Smooth muscle cell of bladder (primary cell): ENCODE results near the gene BCCIP. TPM values are rescaled to one million over a fixed set of nuclear protein-coding genes. Genes with fewer than 3 reads are reported as not detected.

Source experiments
- total RNA-seq: library from RNA; depleted of rRNA; stranded (reverse); fragments of >200 nt; gene quantifications from 2 replicates; pipeline ENCODE4 v1.2.3, GENCODE V29; 2014

Gene BCCIP
- total RNA-seq, result 30.4 and 35.0 TPM in 2 replicates

DNA sequence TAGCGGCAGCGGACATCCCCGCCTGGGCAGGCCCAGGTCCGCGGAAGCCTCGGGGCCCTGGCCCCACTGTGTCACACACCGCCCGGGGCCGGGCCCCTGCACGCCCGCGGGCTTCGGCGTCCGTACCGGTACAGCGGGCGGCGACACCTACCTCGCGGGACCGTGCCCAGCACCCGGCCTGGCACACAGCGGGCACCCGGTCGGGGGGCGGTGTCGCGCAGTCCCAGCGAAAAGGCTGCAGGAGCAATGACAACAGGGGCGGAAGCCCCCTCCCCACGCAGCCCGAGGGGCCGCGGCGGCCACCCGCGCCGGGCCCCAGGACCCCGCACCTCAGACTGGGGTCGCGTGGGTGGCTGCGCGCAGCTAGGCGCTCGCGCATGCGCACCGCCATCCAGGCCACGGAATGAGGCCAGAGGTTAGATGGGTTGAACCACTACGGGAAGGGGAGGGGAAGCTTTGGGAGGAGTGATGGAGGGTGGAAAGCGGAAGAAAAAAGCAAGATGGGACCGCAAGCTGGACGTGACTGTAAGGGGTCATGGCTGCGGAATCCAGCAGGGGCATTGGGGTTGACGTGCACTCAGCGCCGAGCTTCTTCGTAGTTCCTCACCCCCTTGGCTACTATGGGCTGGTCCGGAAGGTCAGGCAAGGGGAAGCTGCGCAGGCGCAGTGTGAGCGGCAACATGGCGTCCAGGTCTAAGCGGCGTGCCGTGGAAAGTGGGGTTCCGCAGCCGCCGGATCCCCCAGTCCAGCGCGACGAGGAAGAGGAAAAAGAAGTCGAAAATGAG lies at the start of gene BCCIP, which contains the start of gene UROS:
TSS of gene BCCIP (plus strand) at position 669 of the 785 bp plus-strand sequence. CDS start at position 681, 12 bp downstream.
TSS of gene UROS (minus strand) at position 381 of the 785 bp plus-strand sequence. CDS start 6,759 bp downstream, outside the sequence.

DNA sequence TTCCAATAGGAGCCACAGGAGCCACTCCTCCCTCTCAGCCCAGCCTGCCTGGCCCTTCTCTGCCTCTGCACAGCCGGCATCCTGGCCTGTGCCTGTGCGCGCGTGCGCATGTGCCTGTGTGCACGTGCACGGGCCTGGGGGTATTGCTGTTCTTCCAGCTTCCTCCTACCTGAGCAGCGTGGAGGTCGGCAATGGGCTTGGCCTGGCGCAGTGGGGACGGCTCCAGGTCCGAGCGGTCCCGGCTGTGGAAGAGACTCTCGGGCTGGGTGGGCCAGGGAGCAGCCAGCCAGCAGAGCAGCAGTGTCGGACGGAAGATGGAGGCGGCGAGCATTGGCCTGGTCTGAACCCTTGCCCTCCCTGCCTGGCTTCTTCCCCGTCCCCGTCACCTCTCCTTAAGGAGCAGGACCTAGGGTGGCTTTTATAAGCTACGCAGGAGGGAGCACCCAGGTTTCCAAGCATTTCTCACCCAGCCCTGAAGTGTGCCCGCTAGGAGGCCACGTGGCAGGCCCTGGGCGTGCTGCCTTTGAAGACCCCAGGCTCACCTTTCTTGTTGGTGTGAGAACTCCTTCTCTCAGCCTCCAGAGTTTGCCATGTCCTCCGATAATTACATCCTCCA lies 47.7 kb upstream of the BCCIP start, which contains the start of gene MMP21:
TSS of gene MMP21 (minus strand) at position 331 of the 616 bp plus-strand sequence. CDS start at position 331, 0 bp downstream.

DNA sequence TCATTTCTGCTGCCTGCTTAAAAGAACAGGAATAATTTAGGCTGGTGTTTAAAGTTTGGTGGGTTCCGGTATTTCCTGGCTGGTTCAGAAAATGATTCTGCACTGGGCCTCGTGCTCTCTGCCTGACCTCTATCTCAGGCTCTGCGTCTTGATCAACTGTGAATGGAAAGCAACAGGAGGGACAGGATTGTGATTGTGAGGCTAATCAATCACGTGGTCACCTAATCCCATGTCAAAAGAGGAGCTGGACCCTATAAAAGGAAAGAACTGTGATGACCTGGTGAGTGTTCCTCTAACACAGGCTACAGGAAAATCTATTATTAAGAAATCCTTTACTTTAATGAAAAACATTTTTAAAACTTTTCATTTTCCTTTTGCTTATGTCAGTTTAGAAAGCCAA lies 57.8 kb downstream of the BCCIP start, which contains the start of gene DHX32:
TSS of gene DHX32 (minus strand) at position 101 of the 400 bp plus-strand sequence. CDS start 468 bp downstream, outside the sequence.

Other genes starting within 250 kb of the BCCIP start
- gene TEX36, start 140.4 kb upstream of the BCCIP start, total RNA-seq, result not detected in 2 replicates
- gene EDRF1, start 103.8 kb upstream of the BCCIP start, total RNA-seq, result 17.4 and 18.3 TPM in 2 replicates
- gene MMP21, start 47.7 kb upstream of the BCCIP start, total RNA-seq, result under 0.01 and 0.09 TPM in 2 replicates
- 71.5 and 71.7 TPM in 2 replicates for gene UROS, start 288 bp upstream of the BCCIP start, total RNA-seq
- 34.1 and 44.7 TPM in 2 replicates for gene DHX32, start 57.7 kb downstream of the BCCIP start, total RNA-seq
- gene FANK1, start 73.0 kb downstream of the BCCIP start, total RNA-seq, result 10.0 and 11.5 TPM in 2 replicates